ENCODE measurements around the gene TNIP2.

DNA sequence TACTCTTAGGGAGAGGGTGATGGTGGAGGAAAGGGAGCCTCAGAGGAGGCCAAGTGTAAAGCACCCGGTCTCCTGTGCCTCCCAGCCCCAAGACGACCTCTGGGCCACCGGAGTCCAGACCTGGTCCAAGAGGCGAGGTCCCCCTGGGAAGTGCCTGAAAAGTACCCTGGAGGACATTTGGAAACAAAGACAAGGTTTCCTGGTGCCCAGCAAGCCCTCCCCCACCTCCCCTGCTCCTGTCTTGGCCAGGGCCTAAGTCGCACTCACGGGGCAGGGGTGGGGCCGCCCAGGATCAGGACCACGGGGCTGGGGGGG is 36.2 kb upstream of the TNIP2 start:
- no peak for TF ChIP-seq EZH2 (optimal IDR thresholded peaks at IDR 0.05; ENCODE audit: low read depth, low read length)
- TF ChIP-seq, protein P1, sequence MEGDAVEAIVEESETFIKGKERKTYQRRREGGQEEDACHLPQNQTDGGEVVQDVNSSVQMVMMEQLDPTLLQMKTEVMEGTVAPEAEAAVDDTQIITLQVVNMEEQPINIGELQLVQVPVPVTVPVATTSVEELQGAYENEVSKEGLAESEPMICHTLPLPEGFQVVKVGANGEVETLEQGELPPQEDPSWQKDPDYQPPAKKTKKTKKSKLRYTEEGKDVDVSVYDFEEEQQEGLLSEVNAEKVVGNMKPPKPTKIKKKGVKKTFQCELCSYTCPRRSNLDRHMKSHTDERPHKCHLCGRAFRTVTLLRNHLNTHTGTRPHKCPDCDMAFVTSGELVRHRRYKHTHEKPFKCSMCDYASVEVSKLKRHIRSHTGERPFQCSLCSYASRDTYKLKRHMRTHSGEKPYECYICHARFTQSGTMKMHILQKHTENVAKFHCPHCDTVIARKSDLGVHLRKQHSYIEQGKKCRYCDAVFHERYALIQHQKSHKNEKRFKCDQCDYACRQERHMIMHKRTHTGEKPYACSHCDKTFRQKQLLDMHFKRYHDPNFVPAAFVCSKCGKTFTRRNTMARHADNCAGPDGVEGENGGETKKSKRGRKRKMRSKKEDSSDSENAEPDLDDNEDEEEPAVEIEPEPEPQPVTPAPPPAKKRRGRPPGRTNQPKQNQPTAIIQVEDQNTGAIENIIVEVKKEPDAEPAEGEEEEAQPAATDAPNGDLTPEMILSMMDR (IDR thresholded peaks at IDR 0.05; ENCODE audit: low read length), result no peak
- TF ChIP-seq EZH2phosphoT487 (IDR thresholded peaks at IDR 0.05; ENCODE audit: low read length), result no peak

All from MM.1S (cell line).